ENCODE measurements around the gene POC1A.
A peak's percentile ranks its signal among the peaks of the same experiment; 100 is the strongest.

The POC1A gene

GRCh38 chr3:52154135-52155094 lies at the start of gene POC1A:
Gene POC1A (minus strand): TSS chr3:52154423. CDS start chr3:52154372, 51 bp downstream.
- peak; percentile 96 for DNase-seq

DNA sequence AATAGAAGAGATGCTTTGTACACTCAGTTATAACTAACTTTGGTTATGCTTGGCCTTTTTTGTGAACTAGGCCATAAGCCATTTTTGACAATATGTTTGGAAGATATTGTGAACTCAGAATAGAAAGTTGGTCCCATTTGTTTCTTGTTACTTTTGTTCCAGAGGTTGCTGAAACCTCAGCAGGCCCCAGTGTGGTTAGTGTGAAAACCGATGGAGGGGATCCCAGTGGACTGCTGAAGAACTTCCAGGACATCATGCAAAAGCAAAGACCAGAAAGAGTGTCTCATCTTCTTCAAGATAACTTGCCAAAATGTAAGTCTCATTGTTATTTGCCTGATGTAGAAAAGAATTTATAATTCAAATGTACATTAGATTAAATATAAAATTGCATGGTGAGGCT lies 49.5 kb upstream of the POC1A start:
- no peak for DNase-seq

DNA sequence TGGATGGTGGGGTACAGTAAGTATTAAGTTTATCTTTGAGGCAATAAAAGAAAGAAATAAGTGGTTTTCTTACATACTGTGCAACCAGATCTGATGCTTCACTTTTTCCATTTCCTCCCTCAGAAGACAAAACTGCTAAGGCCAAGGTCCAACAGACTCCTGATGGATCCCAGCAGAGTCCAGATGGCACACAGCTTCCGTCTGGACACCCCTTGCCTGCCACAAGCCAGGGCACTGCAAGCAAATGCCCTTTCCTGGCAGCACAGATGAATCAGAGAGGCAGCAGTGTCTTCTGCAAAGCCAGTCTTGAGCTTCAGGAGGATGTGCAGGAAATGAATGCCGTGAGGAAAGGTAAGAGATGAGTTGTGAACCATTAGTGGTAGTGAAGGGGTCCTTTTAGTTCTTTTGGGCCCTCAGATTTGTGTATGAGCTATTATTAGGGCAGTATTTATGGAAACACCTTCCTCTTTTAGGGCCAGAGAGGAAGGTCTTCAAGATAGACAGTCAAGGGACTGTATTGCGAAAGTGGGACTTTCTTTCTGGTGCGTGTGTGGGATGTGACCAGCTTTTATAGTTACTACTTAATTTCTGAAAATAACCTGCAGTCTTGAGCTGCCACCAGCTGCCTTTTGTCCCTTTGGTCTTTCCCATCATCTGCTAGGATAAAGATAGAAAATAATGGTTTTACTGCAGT lies 48.3 kb upstream of the POC1A start:
- DNase-seq, result no peak

- no peak for DNase-seq
Measured at GRCh38 chr3:52200981-52201679, 46.9 kb upstream of the POC1A start.

GRCh38 chr3:52198643-52199608 lies 44.7 kb upstream of the POC1A start:
- no peak for DNase-seq

- peak; percentile 94 for DNase-seq
Measured at GRCh38 chr3:52197842-52198625, 43.8 kb upstream of the POC1A start, which contains the start of gene ALAS1. Gene ALAS1 (plus strand): TSS chr3:52198160. CDS start chr3:52199242, 1,082 bp downstream.

GRCh38 chr3:52197499-52197841 lies 43.2 kb upstream of the POC1A start:
- DNase-seq, result no peak

DNA sequence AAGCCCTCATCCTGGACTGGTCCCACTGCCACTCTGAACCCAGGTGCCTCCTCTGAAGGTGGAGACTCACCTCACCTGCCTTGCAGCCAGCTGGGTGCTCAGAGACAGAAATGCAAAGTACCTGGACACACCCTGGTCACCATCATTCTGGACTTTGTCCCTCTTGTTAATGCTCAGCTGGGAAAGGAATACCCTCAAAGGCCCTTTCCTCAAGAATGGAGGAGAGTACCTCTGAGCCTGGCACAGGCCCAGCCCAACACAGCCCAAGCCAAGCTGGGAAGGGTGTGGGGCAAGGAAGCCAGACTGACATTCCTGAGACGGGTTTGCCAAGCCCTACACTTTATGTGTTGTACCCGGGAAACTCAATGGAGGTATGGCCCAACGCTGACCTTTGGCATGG lies 42.8 kb upstream of the POC1A start:
- DNase-seq, result no peak

GRCh38 chr3:52195823-52196331 lies 41.7 kb upstream of the POC1A start:
- DNase-seq, result no peak

DNA sequence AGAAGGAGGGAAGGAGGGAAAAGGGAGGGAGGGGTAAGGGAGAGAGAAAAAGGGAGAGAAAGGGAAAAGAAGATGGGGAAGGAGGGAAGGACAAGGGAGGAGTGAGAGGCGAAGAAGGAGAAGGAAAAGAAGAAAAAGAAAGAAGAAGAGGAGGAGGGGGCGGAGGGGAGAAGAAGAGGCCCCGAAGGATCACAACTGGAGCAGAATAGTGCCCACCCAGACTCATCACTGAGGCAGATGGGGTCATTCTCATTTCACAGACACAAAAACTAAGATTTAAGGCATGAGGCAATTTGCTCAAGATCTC lies 41.0 kb upstream of the POC1A start:
- no peak for DNase-seq

DNA sequence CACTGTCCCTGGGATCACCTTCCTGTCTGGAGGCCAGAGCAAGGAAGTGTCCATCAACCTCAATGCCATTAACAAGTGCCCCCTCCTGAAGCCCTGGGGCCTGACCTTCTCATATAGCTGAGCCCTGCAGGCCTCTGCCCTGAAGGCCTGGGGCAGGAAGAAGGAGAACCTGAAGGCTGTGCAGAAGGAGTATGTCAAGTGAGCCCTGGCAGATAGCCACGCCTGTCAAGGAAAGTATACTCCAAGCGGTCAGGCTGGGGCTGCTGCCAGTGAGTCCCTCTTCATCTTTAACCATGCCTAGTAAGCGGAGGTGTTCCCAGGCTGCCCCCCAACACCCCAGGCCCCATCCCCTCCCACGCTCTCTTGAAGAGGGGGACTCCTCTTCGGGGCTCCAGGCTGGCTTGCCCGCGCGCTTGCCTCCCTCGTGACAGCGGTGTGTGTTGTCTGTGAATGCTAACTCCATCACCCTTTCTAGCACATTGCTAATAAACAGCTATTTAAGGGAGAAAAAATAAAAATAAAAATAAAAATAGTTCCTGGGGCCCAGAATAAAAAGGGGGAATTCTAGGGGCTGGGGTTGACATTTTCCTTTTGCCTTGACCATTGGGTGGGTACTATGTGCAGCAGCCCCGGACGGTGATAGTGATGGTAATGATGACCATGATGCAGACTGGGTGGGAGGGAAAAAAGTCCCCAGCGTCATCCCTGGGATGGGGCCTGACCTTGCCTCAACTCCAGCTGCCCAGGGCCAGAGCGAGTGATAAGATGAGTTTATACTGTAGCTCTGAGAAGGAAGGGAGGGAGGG lies 40.5 kb upstream of the POC1A start:
- DNase-seq, result no peak

DNA sequence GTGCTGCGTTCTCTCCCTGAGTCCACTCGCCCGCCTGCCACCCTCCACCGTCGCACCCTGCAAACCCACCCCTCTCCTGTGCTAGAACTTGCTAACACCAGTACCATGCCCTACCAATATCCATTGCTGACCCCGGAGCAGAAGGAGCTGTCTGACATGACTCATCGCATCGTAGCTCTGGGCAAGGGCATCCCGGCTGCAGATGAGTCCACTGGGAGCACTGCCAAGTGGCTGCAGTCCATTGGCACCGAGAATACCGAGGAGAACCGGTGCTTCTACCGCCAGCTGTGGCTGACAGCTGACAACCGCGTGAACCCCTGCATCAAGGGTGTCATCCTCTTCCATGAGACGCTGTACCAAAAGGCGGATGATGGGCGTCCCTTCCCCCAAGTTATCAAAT lies 38.8 kb upstream of the POC1A start:
- peak; percentile 52 for DNase-seq

- DNase-seq, result no peak
Measured at GRCh38 chr3:52191663-52192062, 37.4 kb upstream of the POC1A start.

- no peak for DNase-seq
Measured at GRCh38 chr3:52190294-52191074, 36.3 kb upstream of the POC1A start.

DNA sequence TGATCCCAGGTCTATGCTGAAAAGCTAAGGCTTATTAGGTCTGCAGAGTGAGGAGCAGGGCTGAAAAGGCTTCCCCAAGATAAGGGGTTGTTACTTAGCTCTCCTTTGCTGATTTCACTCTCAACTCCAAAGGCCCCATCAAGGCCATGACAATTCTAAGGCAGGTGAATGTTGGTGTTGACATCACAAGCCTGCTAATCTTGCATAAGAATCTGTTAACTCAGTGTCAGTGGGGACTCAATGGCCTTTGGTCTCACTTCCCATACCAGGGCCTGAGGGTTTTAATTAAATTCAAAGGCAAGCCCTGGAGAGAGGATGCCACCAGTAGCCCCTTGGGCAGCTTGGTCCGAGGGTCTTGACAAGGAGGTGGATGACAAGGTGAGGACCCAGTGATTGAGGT lies 34.3 kb upstream of the POC1A start:
- DNase-seq, result no peak

DNA sequence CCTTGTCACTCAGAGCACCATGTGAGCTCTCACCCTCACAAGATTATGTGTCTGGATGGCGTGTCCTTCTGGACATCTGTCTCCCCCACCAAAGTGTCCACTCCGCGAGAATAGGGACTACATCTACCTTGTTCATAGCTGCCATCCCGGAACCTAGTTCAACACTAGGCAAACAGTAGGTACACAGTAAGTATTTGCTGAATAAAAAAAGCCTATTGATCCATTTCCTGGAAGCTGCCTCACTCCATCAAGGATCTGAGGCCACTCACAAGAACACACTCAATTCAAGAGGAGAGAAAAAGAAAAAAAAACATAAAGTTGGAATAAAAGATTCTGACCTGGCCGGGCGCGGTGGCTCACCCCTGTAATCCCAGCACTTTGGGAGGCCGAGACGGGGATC lies 32.5 kb upstream of the POC1A start:
- no peak for DNase-seq

- DNase-seq, result no peak
Measured at GRCh38 chr3:52185837-52186236, 31.6 kb upstream of the POC1A start.

- no peak for DNase-seq
Measured at GRCh38 chr3:52185311-52185710, 31.1 kb upstream of the POC1A start.

DNA sequence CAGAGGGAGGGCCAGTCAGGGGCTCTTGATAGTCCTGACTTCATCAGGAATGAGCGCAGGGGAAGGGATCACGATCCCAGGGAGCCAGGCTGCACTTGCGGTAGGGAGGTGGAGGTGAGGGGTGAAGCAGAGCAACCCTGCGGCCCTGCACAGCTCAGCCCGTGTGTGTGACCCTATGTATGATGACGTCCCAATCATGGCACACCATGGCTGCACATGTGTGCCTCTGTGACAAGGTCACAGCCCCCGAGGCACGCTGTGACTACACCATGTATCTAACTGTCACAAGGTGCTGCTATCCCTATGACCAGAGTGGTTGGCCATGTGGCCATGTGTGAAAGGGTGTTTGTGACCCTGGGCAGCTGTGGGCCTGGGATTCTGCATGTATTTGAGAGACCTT lies 30.5 kb upstream of the POC1A start:
- no peak for DNase-seq
